Activated T-cell treated with anti-CD3 and anti-CD28 coated beads for 24 hours (primary cell): Measurements from ENCODE around the gene CWC27.
"Not testable (repeated sequence)": the region's sequence is repeated elsewhere in the genome, so short reads cannot be mapped to it uniquely, and the experiment has no call there.

Source experiments
- DNase-seq: peaks from one replicate; pipeline ENCODE4 v3.0.0-alpha.2; 2020; ENCODE audit warnings: low read depth

The CWC27 gene

DNA sequence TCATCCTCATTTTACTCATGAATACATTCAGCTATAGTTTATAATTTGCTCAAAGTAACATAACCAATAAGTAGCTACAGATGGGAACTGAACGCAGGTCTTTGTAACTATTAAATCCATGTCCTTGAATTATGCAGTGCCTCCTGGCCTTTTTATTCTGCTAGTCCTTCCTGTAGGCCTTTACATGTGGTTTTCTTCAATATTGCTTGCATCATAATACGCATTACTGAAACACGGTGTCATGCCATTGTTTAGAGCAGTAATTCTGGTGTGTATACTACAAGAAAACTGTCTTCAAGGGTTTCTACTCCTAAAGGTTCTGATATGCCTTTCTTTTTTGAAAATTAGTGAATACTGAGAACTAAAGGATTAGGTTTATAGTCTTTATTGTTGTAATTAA lies 20.7 kb downstream of the CWC27 start:
- DNase-seq: no peak

DNA sequence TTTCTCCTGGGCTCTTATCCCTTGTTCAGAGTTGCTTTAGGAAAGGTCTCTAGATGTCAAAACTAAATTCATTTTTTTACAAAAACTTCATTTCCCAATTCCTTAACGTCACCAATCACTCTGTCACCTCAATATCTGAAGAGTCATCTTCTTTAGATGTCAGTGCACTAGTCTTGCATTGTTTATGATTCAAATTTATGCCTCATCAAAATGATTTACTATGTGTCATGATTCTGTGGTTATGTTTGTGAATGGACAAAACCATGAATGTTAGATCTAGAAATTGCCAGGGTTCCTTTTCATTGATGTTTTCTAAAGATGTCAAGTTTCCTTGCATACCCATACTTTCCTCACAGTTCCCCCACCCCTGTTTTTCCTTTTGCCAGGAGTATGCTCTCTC lies 21.5 kb downstream of the CWC27 start:
- no peak for DNase-seq

DNA sequence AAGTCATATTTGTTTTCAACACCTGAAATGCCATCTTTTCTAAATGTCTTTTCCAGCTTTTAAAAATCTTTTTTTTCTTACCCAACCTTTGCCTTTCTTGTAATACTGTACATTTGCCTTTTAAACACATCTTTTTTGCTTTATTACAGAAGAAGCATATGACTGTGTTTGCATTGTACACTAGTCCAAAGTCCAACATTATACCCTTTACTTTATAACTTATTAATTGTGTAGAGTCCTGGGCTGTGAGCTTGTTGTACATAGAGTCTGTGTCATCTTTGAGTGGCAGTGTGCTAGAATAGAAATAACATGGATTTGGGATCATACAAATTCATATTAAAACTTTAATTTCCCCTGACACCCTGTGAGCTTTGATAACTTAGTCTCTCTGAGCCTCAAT lies 23.7 kb downstream of the CWC27 start:
- DNase-seq: no peak

DNA sequence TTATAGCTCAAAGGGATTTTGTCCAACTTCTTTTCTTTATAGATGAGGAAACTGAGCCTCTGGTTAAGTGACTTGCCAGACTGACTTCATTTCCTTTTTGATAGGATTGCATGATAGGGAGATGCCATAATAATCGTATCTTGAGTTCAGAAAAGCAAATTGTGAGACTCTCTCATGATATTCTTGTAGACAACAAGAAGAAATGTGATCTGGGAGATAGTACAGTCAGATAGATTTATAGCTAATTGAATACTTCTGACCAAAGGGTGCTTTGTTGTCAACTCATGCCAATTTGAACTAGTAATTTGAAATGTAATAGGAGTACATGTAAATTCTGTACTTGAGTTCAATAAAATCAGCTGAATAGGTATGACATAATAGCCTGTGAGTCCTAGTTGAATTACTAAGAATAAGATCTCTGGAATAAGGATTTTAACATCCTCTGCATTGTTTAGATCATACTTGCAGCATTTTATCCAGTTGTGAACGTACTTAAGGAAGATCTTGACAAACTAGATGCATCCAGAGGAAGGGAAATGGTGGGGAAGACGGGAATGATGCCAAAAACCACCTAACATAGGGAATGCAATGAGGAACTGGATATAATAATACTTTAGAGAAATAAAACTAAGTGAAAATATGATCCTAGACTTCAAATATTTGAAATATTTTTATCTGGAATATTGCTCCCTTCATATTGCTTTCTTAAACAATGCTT lies 25.5 kb downstream of the CWC27 start:
- no peak for DNase-seq

DNA sequence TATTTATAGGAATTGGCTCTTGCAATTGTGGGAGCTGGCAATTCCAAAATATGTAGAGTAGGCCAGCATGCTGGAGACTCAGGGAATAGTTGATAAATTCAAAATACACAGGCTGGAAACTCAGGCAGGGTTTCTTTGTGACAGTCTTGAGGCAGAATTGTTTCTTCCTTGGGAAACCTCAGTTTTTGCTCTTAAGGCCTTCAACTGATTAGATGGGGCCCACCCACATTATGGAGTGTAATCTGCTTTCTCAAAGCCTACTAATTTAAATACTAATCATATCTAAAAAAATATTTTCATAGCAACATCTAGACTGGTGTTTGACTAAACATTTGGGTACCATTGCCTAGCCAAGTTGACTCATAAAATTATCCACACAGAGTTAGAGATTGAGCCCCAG lies 27.6 kb downstream of the CWC27 start:
- no peak for DNase-seq

DNA sequence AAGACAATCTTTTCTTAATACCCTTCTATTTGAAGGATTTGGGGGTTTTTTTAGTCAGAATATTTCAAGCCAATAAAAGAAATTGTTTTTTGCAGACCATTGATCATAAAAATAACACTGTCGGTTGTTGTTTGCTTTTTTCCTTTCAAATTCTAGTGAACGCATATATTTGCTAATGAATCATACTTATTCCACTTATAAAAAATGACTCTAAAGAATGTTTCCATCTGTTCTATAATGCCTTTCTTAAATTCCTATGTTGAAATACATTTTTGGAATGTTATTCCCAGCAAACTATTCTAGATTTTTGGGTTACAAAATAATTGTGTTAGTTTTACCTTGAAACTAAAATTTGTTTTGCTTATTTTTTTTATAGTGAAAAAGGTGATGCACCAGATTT lies 32.2 kb downstream of the CWC27 start:
- DNase-seq: no peak

DNA sequence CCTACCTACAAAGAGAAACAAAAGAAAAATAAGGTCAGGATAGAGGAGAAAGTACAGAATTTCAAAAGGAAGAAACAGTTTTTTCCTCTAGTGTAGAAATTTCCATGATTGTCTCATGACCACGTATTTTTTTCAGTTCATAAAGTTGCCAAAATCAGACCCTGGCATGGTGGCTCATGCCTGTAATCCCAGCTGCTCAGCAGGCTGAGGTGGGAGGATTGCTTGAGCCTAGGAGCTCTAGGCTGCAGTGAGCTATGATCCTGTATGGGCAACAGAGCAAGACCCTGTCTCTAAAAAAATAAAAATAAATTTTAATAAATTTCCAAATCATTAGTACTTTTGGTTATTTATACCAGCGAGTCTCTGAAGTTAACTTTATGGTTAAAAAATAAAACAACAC lies 37.8 kb downstream of the CWC27 start:
- no peak for DNase-seq

DNA sequence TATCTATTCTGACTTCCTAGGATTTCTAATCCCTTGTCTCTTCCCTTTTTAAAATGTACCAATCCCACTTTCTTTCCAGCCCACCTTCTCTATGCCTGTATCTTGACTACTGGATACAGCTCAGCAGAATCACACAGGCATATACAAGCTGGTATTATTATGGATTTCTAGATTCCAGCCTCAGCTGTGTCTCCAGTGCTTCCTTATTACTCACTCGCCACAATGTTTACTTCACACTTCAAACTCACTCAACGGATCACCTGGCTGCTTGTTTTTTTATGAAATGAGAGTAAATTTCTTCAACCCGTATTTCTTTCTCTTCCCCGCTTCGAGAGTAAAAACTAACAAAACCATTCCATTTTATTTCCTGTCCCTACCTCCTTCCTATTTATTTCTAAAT lies 38.8 kb downstream of the CWC27 start:
- no peak for DNase-seq

DNA sequence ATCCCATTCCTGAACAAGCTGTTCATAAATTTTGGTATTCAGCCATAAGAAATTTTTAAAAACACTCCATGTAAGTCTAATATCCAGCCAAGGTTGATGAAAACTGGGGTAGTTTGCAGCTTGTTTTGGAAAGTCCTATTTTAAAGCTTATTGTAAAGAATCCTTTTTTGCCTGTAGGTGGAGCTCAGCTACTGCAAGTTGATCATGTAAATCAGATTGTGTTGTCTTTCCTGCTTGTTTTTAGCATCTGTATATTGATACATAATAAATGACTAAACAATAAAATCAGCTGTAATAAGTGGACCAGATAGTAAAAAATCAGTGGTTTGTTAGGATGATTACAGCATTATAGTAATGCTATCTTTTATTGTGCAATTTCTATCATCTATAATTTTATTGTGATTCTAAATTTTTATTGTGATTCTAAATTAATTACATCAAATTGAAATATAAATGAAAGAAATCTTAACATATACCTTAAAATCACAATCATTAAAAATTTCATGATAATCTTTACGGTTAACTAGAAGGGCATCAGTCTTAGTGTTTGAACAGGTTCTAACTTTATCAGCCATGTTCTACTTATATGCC lies 42.4 kb downstream of the CWC27 start:
- no peak for DNase-seq

DNA sequence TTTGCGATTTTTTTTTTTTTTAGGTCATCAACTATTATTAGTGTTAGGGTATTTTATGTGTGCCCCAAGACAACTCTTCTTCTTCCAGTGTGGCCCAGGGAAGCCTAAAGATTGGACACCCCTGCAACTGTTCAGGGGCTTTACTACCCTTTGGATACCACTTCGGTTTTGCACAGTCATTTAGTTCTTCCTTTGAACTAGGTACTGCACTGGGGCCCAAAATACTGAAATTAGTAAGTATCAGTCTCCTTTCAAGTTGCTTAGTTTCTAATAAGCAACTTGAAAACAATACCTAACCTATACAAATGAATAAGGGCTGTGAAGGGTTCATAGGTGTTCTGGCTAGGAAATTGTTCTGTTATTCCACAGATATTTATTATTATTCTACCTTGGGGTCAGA lies 45.3 kb downstream of the CWC27 start:
- no peak for DNase-seq

DNA sequence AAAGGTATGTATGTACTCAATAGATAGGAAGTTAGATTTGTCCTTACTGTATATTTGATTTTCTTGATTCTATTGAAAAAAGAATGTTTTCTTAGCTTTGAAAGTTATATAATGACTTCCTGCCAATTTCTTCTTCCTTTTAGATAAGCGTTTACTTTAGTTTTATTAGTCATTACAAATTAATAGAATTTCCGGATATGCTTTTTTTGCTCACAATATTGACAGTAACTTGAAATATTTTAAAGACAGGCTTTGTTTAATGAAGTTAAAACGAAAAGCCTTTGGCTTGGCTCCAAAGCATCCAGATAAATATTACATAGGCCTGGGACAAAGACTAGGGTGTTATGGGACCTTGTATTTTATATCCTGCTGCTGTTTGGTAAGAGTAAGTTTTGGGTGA lies 49.5 kb downstream of the CWC27 start:
- no peak for DNase-seq

DNA sequence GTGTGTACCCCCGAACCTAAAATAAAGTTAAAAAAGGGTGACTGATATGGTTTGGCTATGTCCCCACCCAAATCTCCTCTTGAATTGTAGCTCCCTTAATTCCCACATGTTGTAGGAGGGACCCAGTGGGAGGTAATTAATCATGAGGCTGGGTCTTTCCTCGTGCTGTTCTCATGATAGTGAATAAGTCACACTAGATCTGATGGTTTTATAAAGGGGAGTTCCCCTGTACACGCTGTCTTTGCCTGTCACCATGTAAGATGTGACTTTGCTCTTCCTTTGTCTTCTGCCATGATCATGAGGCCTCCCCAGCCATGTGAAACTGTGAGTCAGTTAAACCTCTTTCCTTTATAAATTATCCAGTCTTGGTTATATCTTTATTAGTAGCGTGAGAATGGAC lies 50.6 kb downstream of the CWC27 start:
- DNase-seq: not testable (repeated sequence)

DNA sequence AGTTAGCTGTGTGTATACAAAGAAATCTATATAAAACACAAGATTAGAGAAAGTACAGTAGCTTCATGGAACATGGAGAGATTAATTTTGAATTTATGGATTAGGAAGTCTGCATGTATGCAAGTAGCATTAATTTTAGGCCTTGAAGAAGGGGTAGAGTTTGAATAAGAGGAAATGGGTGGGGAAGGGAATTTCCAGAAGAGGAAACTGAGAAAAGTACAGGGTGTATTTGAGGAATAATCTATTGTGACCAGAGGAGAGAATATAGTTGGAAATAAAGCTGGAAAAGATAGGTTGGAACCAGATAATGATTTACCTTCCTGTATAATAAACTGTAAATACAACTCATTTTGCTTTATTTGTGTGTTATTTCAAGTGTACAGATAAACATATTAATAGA lies 53.6 kb downstream of the CWC27 start:
- DNase-seq: no peak

DNA sequence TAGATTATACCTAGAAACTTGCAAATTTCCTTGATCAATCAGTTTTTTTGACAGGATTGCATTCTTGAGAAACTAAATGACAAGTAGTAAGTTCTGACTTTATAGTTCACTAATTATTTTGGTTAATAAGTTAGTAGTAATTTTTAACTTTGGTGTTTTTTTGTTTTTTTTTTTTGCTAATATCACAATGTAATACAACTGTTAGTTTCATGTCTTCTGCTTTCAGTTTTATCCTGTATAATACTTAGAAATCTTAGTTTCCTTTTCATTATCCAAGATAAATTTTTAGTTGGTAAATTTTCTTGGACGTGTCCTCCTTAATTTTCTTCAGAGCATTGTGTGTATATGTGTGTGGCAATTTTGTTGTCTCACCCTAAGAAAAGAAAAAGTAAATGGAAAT lies 57.8 kb downstream of the CWC27 start:
- no peak for DNase-seq

DNA sequence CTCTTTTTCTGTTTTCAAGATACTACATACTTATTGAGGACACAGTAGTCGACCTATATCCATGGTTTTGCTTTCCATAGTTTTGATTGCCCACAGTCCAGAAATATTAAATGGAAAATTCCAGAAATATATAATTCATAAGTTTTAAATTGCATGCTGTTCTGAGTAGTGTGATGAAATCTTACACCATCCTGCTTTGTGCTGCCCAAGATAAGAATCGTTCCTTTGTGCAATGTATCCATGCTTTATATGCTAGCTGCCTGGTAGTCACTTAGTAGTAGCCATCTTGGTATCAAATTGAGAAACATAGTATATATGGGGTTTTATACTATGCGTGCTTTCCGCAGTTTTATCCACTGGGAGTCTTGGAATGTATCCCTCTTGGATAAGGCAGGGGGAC lies 59.0 kb downstream of the CWC27 start:
- DNase-seq: no peak

DNA sequence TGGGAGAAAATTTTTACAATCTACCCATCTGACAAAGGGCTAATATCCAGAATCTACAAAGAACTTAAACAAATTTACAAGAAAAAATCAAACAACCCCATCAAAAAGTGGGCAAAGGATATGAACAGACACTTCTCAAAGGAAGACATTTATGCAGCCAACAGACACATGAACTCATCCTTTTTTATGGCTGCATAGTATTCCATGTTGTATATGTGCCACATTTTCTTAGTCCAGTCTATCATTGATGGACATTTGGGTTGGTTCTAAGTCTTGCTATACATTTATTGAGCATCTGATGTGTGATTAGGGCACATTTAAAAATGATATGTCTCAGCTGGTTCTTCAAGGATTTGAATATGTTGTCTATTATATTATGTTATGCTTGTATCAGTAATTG lies 61.9 kb downstream of the CWC27 start:
- not testable (repeated sequence) for DNase-seq

DNA sequence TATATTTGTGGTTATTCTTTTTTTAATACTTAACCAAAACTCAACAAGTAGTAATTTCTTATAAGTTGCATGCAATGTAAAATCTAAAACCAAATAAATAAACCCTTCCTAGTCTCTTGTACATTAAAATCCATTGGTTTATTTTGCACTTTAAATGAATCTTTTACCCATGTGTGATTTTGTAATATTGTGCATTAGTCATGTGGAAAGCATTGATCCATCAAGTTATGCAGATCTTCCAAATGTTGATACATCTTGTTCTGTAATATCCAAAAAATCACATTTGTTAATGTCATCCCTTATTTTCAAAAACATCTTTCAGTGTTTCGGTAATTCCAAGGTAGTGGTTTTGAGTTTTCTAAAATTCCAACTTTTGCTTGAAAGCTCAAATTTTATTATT lies 63.3 kb downstream of the CWC27 start:
- DNase-seq: no peak

DNA sequence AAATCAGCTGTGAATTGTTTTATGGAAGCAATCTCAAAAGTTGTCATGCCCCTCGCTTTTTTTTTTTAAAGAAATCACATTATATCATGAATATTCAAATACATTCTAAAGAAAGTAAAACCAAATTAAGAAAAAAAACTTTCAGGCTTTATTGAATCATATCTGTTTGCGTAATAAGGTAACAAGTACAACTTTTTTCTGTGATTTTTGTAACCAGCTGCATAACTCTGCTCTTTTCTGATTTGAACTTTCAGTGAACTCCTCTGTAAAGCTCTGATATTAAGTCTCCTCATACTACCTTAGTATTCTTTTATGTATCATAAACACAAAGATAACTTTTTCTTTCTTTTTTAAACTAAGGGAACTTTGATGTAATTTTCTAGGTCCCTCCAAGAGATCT lies 65.3 kb downstream of the CWC27 start:
- no peak for DNase-seq

DNA sequence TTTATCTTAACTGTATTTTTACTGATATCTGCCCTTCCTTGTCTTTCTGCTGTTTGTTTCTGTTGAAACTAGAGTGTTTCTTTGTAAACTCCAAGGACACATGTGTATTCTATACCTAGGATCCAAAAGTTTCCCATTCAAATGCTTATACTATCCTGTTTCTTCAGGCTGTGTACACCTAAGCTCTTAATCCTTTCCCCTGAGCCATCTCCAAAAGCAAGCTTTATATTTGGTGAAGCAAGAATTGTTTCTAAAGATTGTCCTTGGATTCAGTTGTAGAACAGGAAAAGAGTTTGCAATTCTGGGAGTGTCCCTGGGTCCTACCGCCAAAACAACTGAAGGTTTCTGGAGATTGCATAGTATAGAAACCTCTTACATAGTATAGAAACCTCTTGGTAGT lies 65.9 kb downstream of the CWC27 start:
- DNase-seq: no peak

DNA sequence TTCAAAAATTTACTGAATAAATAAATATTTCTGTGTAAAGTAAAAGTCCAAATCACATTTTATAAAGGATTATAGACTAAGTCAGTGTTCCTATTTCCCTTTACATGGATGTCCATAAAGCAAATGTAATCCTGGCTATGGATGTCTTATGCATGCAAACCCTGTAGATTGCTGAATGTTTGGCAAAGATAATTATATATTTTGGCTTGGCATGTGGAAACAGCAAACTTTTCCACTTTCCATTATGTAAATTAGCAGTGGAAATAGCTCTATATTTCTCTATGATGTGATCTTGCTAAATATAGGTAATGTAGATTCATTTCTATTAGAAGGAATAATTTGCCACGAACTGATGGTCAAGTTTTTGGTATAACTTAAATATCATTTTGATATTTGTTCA lies 66.5 kb downstream of the CWC27 start:
- no peak for DNase-seq

DNA sequence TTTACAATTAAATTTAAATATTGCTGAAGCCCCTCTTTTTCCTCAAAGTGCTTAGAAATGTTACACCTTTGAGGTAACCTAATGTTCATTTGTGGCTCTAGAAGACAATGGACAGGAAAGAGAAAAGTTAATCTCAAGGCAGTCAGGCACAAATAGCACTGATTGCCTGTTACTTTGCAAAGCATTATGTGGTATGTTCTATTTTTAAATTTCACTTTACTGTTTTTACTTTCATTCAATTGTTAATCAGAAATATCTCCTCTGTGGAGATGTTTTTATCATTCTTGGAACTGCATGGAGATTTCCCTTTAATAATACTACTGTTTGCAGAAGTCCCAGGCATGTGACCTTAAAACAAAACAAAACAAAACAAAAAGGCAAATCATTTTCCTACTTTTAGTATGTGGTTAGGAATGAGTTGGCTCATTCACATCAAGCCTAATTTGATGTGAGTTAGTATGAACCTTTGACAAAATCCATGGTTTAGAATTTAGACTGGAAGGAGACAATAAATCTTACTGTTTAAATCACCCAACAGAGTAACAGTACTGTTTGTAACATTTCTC lies 67.5 kb downstream of the CWC27 start:
- no peak for DNase-seq

DNA sequence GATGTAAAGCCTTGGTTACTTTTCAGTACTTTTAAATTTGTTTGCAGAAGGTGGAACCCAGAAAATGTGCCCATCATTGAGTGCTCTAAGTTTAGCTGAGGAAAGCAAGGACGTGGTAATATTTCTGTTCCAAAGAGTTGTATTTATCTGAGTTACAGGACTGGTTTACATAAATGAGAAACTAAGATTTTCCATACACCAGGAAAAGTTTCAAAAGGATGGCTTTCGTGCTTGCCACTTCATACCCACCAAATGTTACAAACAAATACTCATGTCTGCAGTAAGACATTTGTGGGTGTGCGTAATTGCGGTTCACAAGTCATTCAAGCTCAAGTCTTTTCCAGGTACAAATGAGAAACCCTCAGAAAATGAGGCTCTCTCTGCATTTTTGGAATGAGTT lies 68.1 kb downstream of the CWC27 start:
- no peak for DNase-seq

DNA sequence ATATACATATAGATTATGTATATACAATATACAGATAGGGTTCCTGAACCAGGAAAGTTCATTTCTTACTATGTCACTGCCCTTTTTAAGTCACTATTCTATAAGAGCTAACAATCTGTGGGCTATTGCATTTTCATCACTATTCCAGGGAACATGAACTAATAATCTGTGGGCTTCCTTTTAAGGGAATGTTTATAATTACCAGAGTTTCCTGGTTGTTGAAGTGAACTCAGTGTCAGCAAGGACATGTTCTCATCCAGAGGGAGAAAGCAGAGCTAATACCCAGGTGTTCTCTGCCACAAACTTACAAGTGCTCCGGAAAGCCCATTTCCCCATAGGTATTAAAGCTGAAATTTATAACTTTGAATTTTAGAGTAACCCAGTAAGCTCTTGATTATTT lies 69.6 kb downstream of the CWC27 start:
- DNase-seq: no peak

DNA sequence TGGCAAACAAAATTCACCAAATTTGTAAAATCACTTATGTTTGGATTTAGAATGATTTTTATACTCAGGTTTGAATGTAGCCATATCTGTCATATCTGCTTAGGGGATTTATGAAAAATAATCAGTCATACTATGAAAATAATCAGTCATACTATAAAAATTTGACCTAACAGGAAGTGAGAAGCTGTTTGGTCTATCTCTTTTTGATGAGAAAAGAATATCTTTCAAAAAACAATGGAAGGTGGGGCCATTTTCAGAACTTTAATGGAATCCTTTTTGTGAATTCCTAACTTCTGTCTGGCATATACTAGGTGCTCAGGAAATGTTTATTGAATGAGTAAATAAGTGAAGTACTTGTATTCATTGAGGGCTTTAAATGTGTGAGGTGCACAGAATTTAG lies 70.1 kb downstream of the CWC27 start:
- DNase-seq: no peak
